Activated CD4-positive, alpha-beta memory T cell treated with anti-CD3 and anti-CD28 coated beads, Interleukin-2, amount 10 ng/mL, durations not matched to agents 7 days and 5 days (primary cell): Measurements from ENCODE around the gene MED6. TPM values are rescaled to one million over a fixed set of nuclear protein-coding genes. Genes with fewer than 3 reads are reported as not detected.

Experiments
- CTCF ChIA-PET: fragments of 350-600 bp; sonication (Branson Sonifier 250); formaldehyde crosslinking; loops from one replicate; lab custom pipeline; 2021; ENCODE audit warnings: antibody characterized with exemption, inconsistent platforms; lab: Charles Lee
- POLR2A ChIA-PET: fragments of 350-600 bp; sonication (Branson Sonifier 250); formaldehyde crosslinking; loops from one replicate; lab custom pipeline; 2021; ENCODE audit warnings: antibody characterized with exemption; lab: Charles Lee
- DNase-seq: peaks from one replicate; pipeline ENCODE4 v3.0.0-alpha.2; 2020
- H3K27ac Mint-ChIP-seq: one replicate; pipeline ENCODE4 v1.8.0; 2021; ENCODE audit warnings: mild to moderate bottlenecking, mixed read lengths
- H3K27me3 Mint-ChIP-seq: one replicate; pipeline ENCODE4 v1.8.0; 2021; ENCODE audit warnings: mixed read lengths
- H3K36me3 Mint-ChIP-seq: one replicate; pipeline ENCODE4 v1.8.0; 2021; ENCODE audit warnings: low read depth, mixed read lengths
- H3K4me1 Mint-ChIP-seq: one replicate; pipeline ENCODE4 v1.8.0; 2021; ENCODE audit warnings: mixed read lengths
- H3K4me3 Mint-ChIP-seq: one replicate; pipeline ENCODE4 v1.8.0; 2021; ENCODE audit warnings: mild to moderate bottlenecking, mixed read lengths
- H3K9me3 Mint-ChIP-seq: one replicate; pipeline ENCODE4 v1.8.0; 2021; ENCODE audit warnings: mixed read lengths
- total RNA-seq, 2 experiments: library from RNA; stranded (reverse); gene quantifications; one replicate each; pipeline ENCODE4 v1.2.3, GENCODE V29; 2021

MED6 gene
- total RNA-seq, 2 experiments from 2014 or later = 45.5 to 47.9 TPM

- Mint-ChIP-seq H3K36me3 (peaks cover 36% of the 10 kb centered on the region), H3K4me1 (peaks cover 20% of the 10 kb centered on the region), H3K27me3 (no peaks in the 10 kb centered on the region), H3K9me3 (peaks cover 6% of the 10 kb centered on the region), H3K27ac (no peak within 1 kb of the TSS), H3K4me3 (no peak within 1 kb of the TSS)
- CTCF ChIA-PET = no interaction called here
- POLR2A ChIA-PET = no interaction called here
- no peak for DNase-seq
These were observed 65.6 kb downstream of the MED6 start, which contains the start of gene ADAM20 for GRCh38 chr14:70534904-70535303. Gene ADAM20 (minus strand): TSS chr14:70535004. CDS start chr14:70524757, 10,247 bp downstream.

Other genes starting within 250 kb of the MED6 start
- 10 to 100 TPM; 36.8 to 44.3 TPM for gene COX16, start 241.0 kb downstream of the MED6 start, total RNA-seq
- gene SYNJ2BP, start 183.6 kb downstream of the MED6 start, total RNA-seq = 1 to 10 TPM; 6.3 to 6.5 TPM
- gene ADAM21, start 148.5 kb downstream of the MED6 start, total RNA-seq = not detected
- under 1 TPM; 0.13 to 0.28 TPM for gene ADAM20, start 65.7 kb downstream of the MED6 start, total RNA-seq
- 10 to 100 TPM; 14.1 to 14.7 TPM for gene TTC9, start 41.3 kb upstream of the MED6 start, total RNA-seq
- gene MAP3K9, start 208.9 kb upstream of the MED6 start, total RNA-seq = 1 to 10 TPM; 5.9 to 6.7 TPM